ENCODE results near the gene MS4A15. TPM values are rescaled to one million over a fixed set of nuclear protein-coding genes. Genes with fewer than 3 reads are reported as not detected.

The MS4A15 gene
- total RNA-seq, 6 donors from 2014 or later = 65.5 to 227 (median 120) TPM

- Histone ChIP-seq H3K4me3 (no peak overlapping the region), H3K4me1 (peaks cover 0 to 5% (median 2%) of the 10 kb centered on the region in 4 donors), H3K36me3 (no peaks in the 10 kb centered on the region), H3K9me3 (no peaks in the 10 kb centered on the region), H3K27me3 (no peaks in the 10 kb centered on the region), H3K27ac (no peak overlapping the region)
- TF ChIP-seq CTCF (IDR thresholded peaks at IDR 0.05) (no peak), EP300 (IDR thresholded peaks at IDR 0.05) (no peak), POLR2A (IDR thresholded peaks at IDR 0.05) (no peak), POLR2AphosphoS5 (IDR thresholded peaks at IDR 0.05) (no peak)
- DNase-seq (no peak), ATAC-seq (ENCODE audit: low FRiP score in 2 of 2) (no peak)
- 90 to 96% methylated on average over 6 to 7 of the region's 7 CpGs for WGBS, 2 donors
Observed at GRCh38 chr11:60783911-60784310, 27.2 kb downstream of the MS4A15 start.

- H3K27ac ChIP-seq = no peak within 1 kb of the TSS
- DNase-seq (no peak), ATAC-seq (ENCODE audit: low FRiP score in 2 of 2) (no peak)
- no peaks in the 10 kb centered on the region for H3K9me3 ChIP-seq
- H3K4me1 ChIP-seq = peaks cover 0 to 5% (median 2%) of the 10 kb centered on the region in 4 donors
- H3K27me3 ChIP-seq = no peaks in the 10 kb centered on the region
- no peak for TF ChIP-seq POLR2A (IDR thresholded peaks at IDR 0.05)
- no peak for TF ChIP-seq CTCF (IDR thresholded peaks at IDR 0.05)
- TF ChIP-seq EP300 (IDR thresholded peaks at IDR 0.05) = no peak
- TF ChIP-seq POLR2AphosphoS5 (IDR thresholded peaks at IDR 0.05) = no peak
- H3K36me3 ChIP-seq = no peaks in the 10 kb centered on the region
- no peak within 1 kb of the TSS for H3K4me3 ChIP-seq
- 55 to 66% methylated on average over 7 to 9 of the region's 9 CpGs for WGBS, 2 donors
Observed at GRCh38 chr11:60785136-60785535, 28.5 kb downstream of the MS4A15 start, which contains the start of gene MS4A10. Gene MS4A10 (plus strand): TSS chr11:60785333. CDS start chr11:60790336, 5,003 bp downstream.

- no peaks in the 10 kb centered on the region for H3K27me3 ChIP-seq
- TF ChIP-seq POLR2AphosphoS5 (IDR thresholded peaks at IDR 0.05) (no peak), CTCF (IDR thresholded peaks at IDR 0.05) (no peak), POLR2A (IDR thresholded peaks at IDR 0.05) (no peak), EP300 (IDR thresholded peaks at IDR 0.05) (no peak)
- no peak for ATAC-seq (ENCODE audit: low FRiP score in 2 of 2)
- H3K27ac ChIP-seq = no peak overlapping the region
- no peaks in the 10 kb centered on the region for H3K9me3 ChIP-seq
- WGBS, 2 donors = 57 to 63% methylated on average over 7 to 8 of the region's 8 CpGs
- peaks cover 0 to 5% (median 2%) of the 10 kb centered on the region in 4 donors for H3K4me1 ChIP-seq
- H3K36me3 ChIP-seq = no peaks in the 10 kb centered on the region
- no peak overlapping the region for H3K4me3 ChIP-seq
- DNase-seq = no peak
Observed at GRCh38 chr11:60785806-60786361, 29.2 kb downstream of the MS4A15 start.

GRCh38 chr11:60786811-60787567, 30.3 kb downstream of the MS4A15 start:
- TF ChIP-seq POLR2AphosphoS5 (IDR thresholded peaks at IDR 0.05) = peak in 1 of 2 donors; percentile 50
- no peak for TF ChIP-seq EP300 (IDR thresholded peaks at IDR 0.05)
- Histone ChIP-seq H3K36me3 (no peaks in the 10 kb centered on the region), H3K4me3 (no peak overlapping the region), H3K27me3 (no peaks in the 10 kb centered on the region), H3K27ac (no peak overlapping the region), H3K9me3 (no peaks in the 10 kb centered on the region), H3K4me1 (peaks cover 0 to 5% (median 2%) of the 10 kb centered on the region in 4 donors)
- ATAC-seq (ENCODE audit: low FRiP score in 2 of 2) (peak; percentile 5 to 40), DNase-seq (no peak)
- WGBS, 2 donors = 38 to 70% methylated on average over 6 to 15 of the region's 15 CpGs

GRCh38 chr11:60788401-60789125, 31.9 kb downstream of the MS4A15 start:
- WGBS, 2 donors = 79 to 91% methylated on average over 5 to 7 of the region's 7 CpGs
- DNase-seq = no peak

More at GRCh38 chr11:60788401-60789125, 31.9 kb downstream of the MS4A15 start:
- no peak for TF ChIP-seq CTCF (IDR thresholded peaks at IDR 0.05)
- TF ChIP-seq EP300 (IDR thresholded peaks at IDR 0.05) = no peak
- TF ChIP-seq POLR2A (IDR thresholded peaks at IDR 0.05) = no peak
- TF ChIP-seq POLR2AphosphoS5 (IDR thresholded peaks at IDR 0.05) = no peak
- ATAC-seq (ENCODE audit: low FRiP score in 2 of 2) = no peak
- Histone ChIP-seq H3K27me3 (no peaks in the 10 kb centered on the region), H3K27ac (no peak overlapping the region), H3K36me3 (no peaks in the 10 kb centered on the region), H3K4me1 (peaks cover 0 to 5% (median 2%) of the 10 kb centered on the region in 4 donors), H3K9me3 (no peaks in the 10 kb centered on the region), H3K4me3 (no peak overlapping the region)

Measured in upper lobe of left lung (tissue), 6 donors.